DOHH2 (cell line): ENCODE results near the gene DDHD1.

Source experiments
- H3F3A ChIP-seq: fragments of 200-600 bp; sonication (generic), shearing (Covaris generic); 2 replicates; pipeline ENCODE4 v1.6.0; 2016; ENCODE audit warnings: antibody characterized with exemption, mild to moderate bottlenecking; ENCODE audit not compliant: control insufficient read depth, insufficient read depth
- H3K27ac ChIP-seq: fragments of 200-600 bp; sonication (generic); 2 replicates; pipeline ENCODE4 v1.5.1; 2014; ENCODE audit warnings: low read depth, mild to moderate bottlenecking, low read length, moderate library complexity
- H3K27me3 ChIP-seq: fragments of 200-600 bp; sonication (generic); 2 replicates; pipeline ENCODE4 v1.6.1; 2014; ENCODE audit warnings: mild to moderate bottlenecking, low read length, mixed read lengths; ENCODE audit not compliant: control insufficient read depth
- H3K36me3 ChIP-seq: fragments of 200-600 bp; sonication (generic); 2 replicates; pipeline ENCODE4 v1.6.1; 2014; ENCODE audit warnings: mild to moderate bottlenecking, low read length, moderate library complexity, mixed read lengths; ENCODE audit not compliant: control insufficient read depth
- H3K4me1 ChIP-seq: fragments of 200-600 bp; sonication (generic); 2 replicates; pipeline ENCODE4 v1.6.1; 2014; ENCODE audit warnings: mild to moderate bottlenecking, low read length, mixed read lengths; ENCODE audit not compliant: control insufficient read depth
- H3K4me2 ChIP-seq: fragments of 200-600 bp; sonication (generic); 2 replicates; pipeline ENCODE4 v1.6.0; 2014; ENCODE audit warnings: mild to moderate bottlenecking, low read length, moderate library complexity
- H3K4me3 ChIP-seq: fragments of 200-600 bp; sonication (generic); 2 replicates; pipeline ENCODE4 v1.5.1; 2014; ENCODE audit warnings: mild to moderate bottlenecking, low read length, mixed read lengths
- H3K79me2 ChIP-seq: fragments of 200-600 bp; sonication (generic); 2 replicates; pipeline ENCODE4 v1.6.1; 2014; ENCODE audit warnings: mild to moderate bottlenecking, low read length, mixed read lengths; ENCODE audit not compliant: control insufficient read depth
- H3K9me2 ChIP-seq: fragments of 200-600 bp; sonication (generic); replicated peaks from 2 replicates; pipeline ENCODE4 v1.6.1; 2014; ENCODE audit warnings: mild to moderate bottlenecking, low read length, mixed read lengths; ENCODE audit not compliant: control insufficient read depth
- H3K9me3 ChIP-seq: fragments of 200-600 bp; sonication (generic); 2 replicates; pipeline ENCODE4 v1.6.1; 2014; ENCODE audit warnings: antibody characterized with exemption, low read length, mixed read lengths; ENCODE audit not compliant: control insufficient read depth, insufficient read depth
- H4K20me1 ChIP-seq: fragments of 200-600 bp; sonication (generic); 2 replicates; pipeline ENCODE4 v1.6.0; 2014; ENCODE audit warnings: low read depth, mild to moderate bottlenecking, antibody characterized with exemption, low read length, moderate library complexity; ENCODE audit not compliant: control insufficient read depth, insufficient read depth
- CTCF ChIP-seq: fragments of 200-600 bp; sonication (generic); IDR thresholded peaks from one replicate; pipeline ENCODE4 v1.5.1; 2014; ENCODE audit warnings: antibody characterized with exemption, mild to moderate bottlenecking, low read depth, low read length; ENCODE audit not compliant: poor library complexity, severe bottlenecking
- EZH2phosphoT487 ChIP-seq: fragments of 200-600 bp; sonication (generic); IDR thresholded peaks from 2 replicates; pipeline ENCODE4 v1.6.1; 2017; ENCODE audit warnings: borderline replicate concordance, mild to moderate bottlenecking, antibody characterized with exemption, low read length, moderate library complexity, mixed read lengths

Gene DDHD1

GRCh38 chr14:53156238-53156637, 3.1 kb upstream of the DDHD1 start:
- H3K27me3 ChIP-seq, result no peaks in the 10 kb centered on the region
- no peak overlapping the region for H3K4me3 ChIP-seq
- H3K4me2 ChIP-seq, result no peak overlapping the region
- TF ChIP-seq EZH2phosphoT487, result no peak
- no peak for TF ChIP-seq CTCF
- peaks cover 14% of the 10 kb centered on the region; the same call in 1 of the 2 replicates for H3K36me3 ChIP-seq
- no peaks in the 10 kb centered on the region for H3K9me3 ChIP-seq
- peaks cover 17% of the 10 kb centered on the region for H3K79me2 ChIP-seq
- H3K9me2 ChIP-seq, result no peaks in the 10 kb centered on the region
- H3K27ac ChIP-seq, result no peak overlapping the region
- H4K20me1 ChIP-seq, result peaks cover 6% of the 10 kb centered on the region; the same call in 1 of the 2 replicates
- H3K4me1 ChIP-seq, result peaks cover 12% of the 10 kb centered on the region
- peaks cover 8% of the 10 kb centered on the region; the same call in 1 of the 2 replicates for H3F3A ChIP-seq

GRCh38 chr14:53153702-53154112, 584 bp upstream of the DDHD1 start:
- H3K9me2 ChIP-seq, result no peaks in the 10 kb centered on the region
- peak overlapping the region; percentile 68 for H3K27ac ChIP-seq
- no peaks in the 10 kb centered on the region for H3K9me3 ChIP-seq
- H3K79me2 ChIP-seq, result peaks cover 42% of the 10 kb centered on the region
- H3F3A ChIP-seq, result peaks cover 8% of the 10 kb centered on the region; the same call in 1 of the 2 replicates
- H3K4me3 ChIP-seq, result peak overlapping the region; percentile 94
- H3K4me1 ChIP-seq, result peaks cover 30% of the 10 kb centered on the region
- H3K36me3 ChIP-seq, result peaks cover 14% of the 10 kb centered on the region; the same call in 1 of the 2 replicates
- TF ChIP-seq EZH2phosphoT487 (no peak), CTCF (no peak)
- peaks cover 22% of the 10 kb centered on the region for H4K20me1 ChIP-seq
- no peaks in the 10 kb centered on the region for H3K27me3 ChIP-seq
- H3K4me2 ChIP-seq, result peak overlapping the region; percentile 85

GRCh38 chr14:53152184-53152886, 788 bp downstream of the DDHD1 start:
- Histone ChIP-seq H3K4me2 (peak overlapping the region; percentile 85), H3K36me3 (peaks cover 17% of the 10 kb centered on the region; the same call in 1 of the 2 replicates), H3F3A (peaks cover 10% of the 10 kb centered on the region; the same call in 1 of the 2 replicates), H3K4me1 (peaks cover 44% of the 10 kb centered on the region), H3K9me2 (no peaks in the 10 kb centered on the region), H4K20me1 (peaks cover 30% of the 10 kb centered on the region), H3K27me3 (no peaks in the 10 kb centered on the region), H3K79me2 (peaks cover 56% of the 10 kb centered on the region), H3K9me3 (no peaks in the 10 kb centered on the region), H3K27ac (peak overlapping the region; percentile 75), H3K4me3 (peak overlapping the region; percentile 94)
- TF ChIP-seq CTCF (no peak), EZH2phosphoT487 (no peak)
